Type B pancreatic cell (in vitro differentiated cells): Measurements from ENCODE around the gene ITM2B. TPM values are rescaled to one million over a fixed set of nuclear protein-coding genes. Genes with fewer than 3 reads are reported as not detected.

ENCODE experiments used
- DNase-seq: peaks from one replicate; pipeline ENCODE4 v3.0.0; 2021; ENCODE audit warnings: mixed read lengths; ENCODE audit not compliant: unreplicated experiment; ENCODE audit errors: extremely low spot score
- H3K27ac Mint-ChIP-seq: 2 replicates; pipeline ENCODE4 v1.8.0; 2021; ENCODE audit warnings: mild to moderate bottlenecking, mixed read lengths
- H3K27me3 Mint-ChIP-seq: 2 replicates; pipeline ENCODE4 v1.8.0; 2021; ENCODE audit warnings: mixed read lengths
- H3K36me3 Mint-ChIP-seq: 2 replicates; pipeline ENCODE4 v1.8.0; 2021; ENCODE audit warnings: mixed read lengths
- H3K4me1 Mint-ChIP-seq: one replicate; pipeline ENCODE4 v1.8.0; 2021; ENCODE audit warnings: mixed read lengths; ENCODE audit not compliant: unreplicated experiment
- H3K4me3 Mint-ChIP-seq: 2 replicates; pipeline ENCODE4 v1.8.0; 2021; ENCODE audit warnings: mild to moderate bottlenecking, mixed read lengths
- H3K9me3 Mint-ChIP-seq: 2 replicates; pipeline ENCODE4 v1.8.0; 2021; ENCODE audit warnings: mixed read lengths
- CTCF ChIP-seq: fragments of 200-600 bp; sonication (generic); conservative IDR thresholded peaks from 2 replicates; pipeline ENCODE4 v1.5.0; 2021; ENCODE audit warnings: antibody characterized with exemption, mild to moderate bottlenecking
- long read RNA-seq: library from polyadenylated mRNA; unstranded; transcript quantifications from one replicate; pipeline ENCODE4 v2.0.0, GENCODE V29; 2020
- total RNA-seq: library from RNA; stranded (reverse); gene quantifications from 2 replicates; pipeline ENCODE4 v1.2.1, GENCODE V29; 2021; ENCODE audit warnings: low replicate concordance

The ITM2B gene
- 232 and 302 TPM in 2 replicates for total RNA-seq
- long read RNA-seq, full-length matches to known transcripts, result 299 of 318 reads
- long read RNA-seq, partial matches to known transcripts, result 15 of 318 reads
- long read RNA-seq, other reads (novel, unspliced or antisense), result 4 of 318 reads

- TF ChIP-seq CTCF, result peak; percentile 51
- no peaks in the 10 kb centered on the region for H3K9me3 Mint-ChIP-seq
- peak within 1 kb of the TSS; percentile 98 for H3K4me3 Mint-ChIP-seq
- H3K27ac Mint-ChIP-seq, result peak within 1 kb of the TSS; percentile 94
- no peaks in the 10 kb centered on the region for H3K27me3 Mint-ChIP-seq
- H3K4me1 Mint-ChIP-seq, result peaks cover 39% of the 10 kb centered on the region
- H3K36me3 Mint-ChIP-seq, result no peaks in the 10 kb centered on the region
- DNase-seq, result peak; percentile 78
Observed at GRCh38 chr13:48233046-48233888, at the start of gene ITM2B. Gene ITM2B (plus strand): TSS chr13:48233206. CDS start chr13:48233361, 155 bp downstream.

GRCh38 chr13:48184260-48184659 is 48.7 kb upstream of the ITM2B start:
- no peaks in the 10 kb centered on the region for H3K4me1 Mint-ChIP-seq

GRCh38 chr13:48185018-48185417 is 48.0 kb upstream of the ITM2B start:
- H3K27ac Mint-ChIP-seq, result no peak overlapping the region
- no peaks in the 10 kb centered on the region for H3K9me3 Mint-ChIP-seq
- no peaks in the 10 kb centered on the region for H3K36me3 Mint-ChIP-seq
- no peaks in the 10 kb centered on the region for H3K27me3 Mint-ChIP-seq
- DNase-seq, result no peak
- no peaks in the 10 kb centered on the region for H3K4me1 Mint-ChIP-seq
- H3K4me3 Mint-ChIP-seq, result no peak overlapping the region
- TF ChIP-seq CTCF, result no peak

More at GRCh38 chr13:48184260-48184659, 48.7 kb upstream of the ITM2B start:
- no peak overlapping the region for H3K4me3 Mint-ChIP-seq
- no peaks in the 10 kb centered on the region for H3K9me3 Mint-ChIP-seq
- no peak overlapping the region for H3K27ac Mint-ChIP-seq
- no peak for DNase-seq
- no peak for TF ChIP-seq CTCF
- H3K27me3 Mint-ChIP-seq, result no peaks in the 10 kb centered on the region
- no peaks in the 10 kb centered on the region for H3K36me3 Mint-ChIP-seq

GRCh38 chr13:48186722-48187121 is 46.3 kb upstream of the ITM2B start:
- Mint-ChIP-seq H3K9me3 (no peaks in the 10 kb centered on the region), H3K4me3 (no peak overlapping the region), H3K27ac (no peak overlapping the region), H3K4me1 (no peaks in the 10 kb centered on the region), H3K27me3 (no peaks in the 10 kb centered on the region), H3K36me3 (no peaks in the 10 kb centered on the region)
- no peak for TF ChIP-seq CTCF
- no peak for DNase-seq

GRCh38 chr13:48188131-48188530 is 44.9 kb upstream of the ITM2B start:
- no peak overlapping the region for H3K27ac Mint-ChIP-seq
- no peak for DNase-seq
- no peaks in the 10 kb centered on the region for H3K36me3 Mint-ChIP-seq
- H3K9me3 Mint-ChIP-seq, result no peaks in the 10 kb centered on the region
- no peak for TF ChIP-seq CTCF
- no peaks in the 10 kb centered on the region for H3K4me1 Mint-ChIP-seq
- H3K4me3 Mint-ChIP-seq, result no peak overlapping the region
- no peaks in the 10 kb centered on the region for H3K27me3 Mint-ChIP-seq
